Activated CD8-positive, alpha-beta memory T cell treated with anti-CD3 and anti-CD28 coated beads, Interleukin-2, amount 10 ng/mL, durations not matched to agents 7 days and 5 days (primary cell): ENCODE results near the gene CCND1. TPM values are rescaled to one million over a fixed set of nuclear protein-coding genes. Genes with fewer than 3 reads are reported as not detected.
A peak's percentile ranks its signal among the peaks of the same experiment; 100 is the strongest.

Experiments
- ATAC-seq: fragments of 150-1000 bp; cut with Tn5 transposase; one replicate; pipeline ENCODE4 v1.10.0; 2021; ENCODE audit warnings: moderate library complexity
- CTCF ChIA-PET: fragments of 350-600 bp; sonication (Branson Sonifier 250); formaldehyde crosslinking; loops from one replicate; lab custom pipeline; 2021; ENCODE audit warnings: antibody characterized with exemption; lab: Charles Lee
- DNase-seq: peaks from one replicate; pipeline ENCODE4 v3.0.0-alpha.2; 2020
- H3K27ac Mint-ChIP-seq: one replicate; pipeline ENCODE4 v1.8.0; 2021; ENCODE audit warnings: mild to moderate bottlenecking, mixed read lengths
- H3K27me3 Mint-ChIP-seq: one replicate; pipeline ENCODE4 v1.8.0; 2021; ENCODE audit warnings: mixed read lengths
- H3K36me3 Mint-ChIP-seq: one replicate; pipeline ENCODE4 v1.8.0; 2021; ENCODE audit warnings: mild to moderate bottlenecking, mixed read lengths
- H3K4me1 Mint-ChIP-seq: one replicate; pipeline ENCODE4 v1.8.0; 2021; ENCODE audit warnings: mixed read lengths
- H3K4me3 Mint-ChIP-seq: one replicate; pipeline ENCODE4 v1.8.0; 2021; ENCODE audit warnings: mild to moderate bottlenecking, moderate library complexity, mixed read lengths
- H3K9me3 Mint-ChIP-seq: one replicate; pipeline ENCODE4 v1.8.0; 2022; ENCODE audit warnings: low read depth, mixed read lengths
- total RNA-seq, 2 experiments: library from RNA; stranded (reverse); gene quantifications; one replicate each; pipeline ENCODE4 v1.2.3, GENCODE V29; 2021

Gene CCND1
- total RNA-seq, 2 experiments from 2014 or later, result 1.7 TPM; not detected in 1

DNA sequence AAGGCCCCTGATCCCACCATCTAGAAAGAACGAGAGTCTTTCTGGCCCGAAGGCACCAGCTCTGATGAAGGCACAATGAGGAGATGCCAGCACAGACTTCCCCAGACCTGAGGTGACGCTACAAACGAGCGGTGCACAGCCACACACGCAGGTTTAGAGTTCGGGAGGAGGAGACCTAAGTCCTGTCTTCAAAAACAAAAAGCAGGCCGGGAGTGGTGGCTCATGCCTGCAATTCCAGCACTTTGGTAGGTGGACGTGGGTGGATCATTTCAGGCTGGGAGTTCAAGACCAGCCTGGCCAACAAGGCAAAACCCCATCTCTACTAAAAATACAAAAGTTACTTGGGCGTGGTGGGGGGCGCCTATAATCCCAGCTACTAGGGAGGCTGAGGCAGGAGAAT is 24.7 kb downstream of the CCND1 start:
- CTCF ChIA-PET, result interaction anchor here (0.9 kb wide), 1 partner anchor 20 kb away, joined by 3 read pairs; no protein-coding TSS in a partner anchor
- Mint-ChIP-seq H3K4me3 (no peak overlapping the region), H3K4me1 (peaks cover 2% of the 10 kb centered on the region), H3K9me3 (no peaks in the 10 kb centered on the region), H3K36me3 (peaks cover 4% of the 10 kb centered on the region), H3K27ac (no peak overlapping the region), H3K27me3 (no peaks in the 10 kb centered on the region)
- DNase-seq, result no peak
- ATAC-seq, result no peak

DNA sequence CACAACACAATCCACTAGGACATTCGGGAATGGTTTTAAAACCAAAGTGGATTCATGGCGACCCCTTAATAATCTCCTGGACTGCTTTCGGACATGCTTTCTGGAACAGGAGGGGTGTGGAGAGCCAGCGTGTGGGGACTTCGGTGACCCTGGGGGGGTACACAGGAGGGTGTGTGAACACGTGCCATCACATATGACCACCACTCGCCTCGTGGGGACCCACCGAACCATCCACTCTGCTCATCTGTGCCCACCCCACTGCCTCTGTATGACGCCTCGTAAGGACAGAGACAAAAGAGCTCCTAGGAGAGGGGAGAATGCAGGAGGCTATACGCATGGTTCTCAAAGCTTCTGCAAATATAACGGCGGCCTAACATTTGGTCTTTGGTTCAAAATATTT is 25.3 kb downstream of the CCND1 start:
- DNase-seq (no peak), ATAC-seq (no peak)
- peaks cover 2% of the 10 kb centered on the region for H3K4me1 Mint-ChIP-seq
- H3K27ac Mint-ChIP-seq, result no peak overlapping the region
- no peaks in the 10 kb centered on the region for H3K27me3 Mint-ChIP-seq
- H3K36me3 Mint-ChIP-seq, result peaks cover 4% of the 10 kb centered on the region
- H3K9me3 Mint-ChIP-seq, result no peaks in the 10 kb centered on the region
- no peak overlapping the region for H3K4me3 Mint-ChIP-seq
- CTCF ChIA-PET, result no interaction called here

DNA sequence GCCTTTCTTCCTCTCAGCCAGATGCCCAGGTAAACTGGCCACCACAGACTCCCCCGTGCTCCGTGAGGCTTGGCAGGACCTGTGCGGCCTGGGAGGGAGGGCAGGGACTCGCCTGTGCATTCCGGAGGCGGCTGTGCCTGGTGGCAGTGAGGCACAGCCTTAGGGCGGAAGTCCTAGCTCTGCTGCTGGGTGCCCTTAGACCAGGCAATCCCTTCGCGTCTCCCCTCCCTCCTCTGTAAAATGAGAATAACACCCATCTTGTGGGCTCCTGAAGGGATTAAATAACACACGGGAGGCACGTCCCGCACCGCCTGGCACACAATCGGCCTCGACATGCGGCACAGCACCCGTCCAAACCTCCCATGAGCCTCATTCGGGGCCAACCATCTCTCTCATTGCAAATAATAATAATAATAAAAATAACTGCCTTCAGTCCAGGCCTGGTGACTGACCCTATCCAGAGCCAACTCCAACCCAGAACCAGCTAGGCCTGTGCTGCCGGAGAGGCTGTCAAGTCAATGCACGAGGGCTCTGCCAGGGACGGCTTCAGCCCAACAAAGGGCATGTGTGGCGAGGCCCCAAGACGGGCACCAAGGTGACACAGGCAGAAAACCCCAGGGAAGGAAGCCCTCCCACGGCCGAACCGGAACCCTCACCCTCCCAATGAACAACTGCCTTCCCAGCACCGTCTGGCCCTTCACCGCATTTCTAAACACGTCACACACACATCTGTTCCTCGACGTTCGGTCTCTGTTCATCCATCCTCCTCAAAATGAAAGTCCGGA is 26.0 kb downstream of the CCND1 start:
- Mint-ChIP-seq H3K27me3 (no peaks in the 10 kb centered on the region), H3K9me3 (no peaks in the 10 kb centered on the region), H3K27ac (no peak overlapping the region), H3K4me3 (no peak overlapping the region), H3K4me1 (peaks cover 2% of the 10 kb centered on the region), H3K36me3 (peaks cover 8% of the 10 kb centered on the region)
- DNase-seq (no peak), ATAC-seq (no peak)
- CTCF ChIA-PET, result no interaction called here

- Mint-ChIP-seq H3K4me3 (no peak overlapping the region), H3K9me3 (no peaks in the 10 kb centered on the region), H3K36me3 (peaks cover 8% of the 10 kb centered on the region), H3K27ac (no peak overlapping the region), H3K4me1 (peaks cover 9% of the 10 kb centered on the region), H3K27me3 (no peaks in the 10 kb centered on the region)
- DNase-seq (no peak), ATAC-seq (no peak)
- CTCF ChIA-PET, result no interaction called here
Observed at GRCh38 chr11:69667619-69668604, 27.0 kb downstream of the CCND1 start.

- H3K27me3 Mint-ChIP-seq, result no peaks in the 10 kb centered on the region
- no peak overlapping the region for H3K27ac Mint-ChIP-seq
- DNase-seq (no peak), ATAC-seq (no peak)
- peaks cover 8% of the 10 kb centered on the region for H3K36me3 Mint-ChIP-seq
- CTCF ChIA-PET, result interaction anchor here (0.7 to 3.6 kb wide), 8 partner anchors 9 to 580 kb away, joined by 3 to 25 read pairs (median 3); no protein-coding TSS in a partner anchor
- peaks cover 22% of the 10 kb centered on the region for H3K4me1 Mint-ChIP-seq
- H3K4me3 Mint-ChIP-seq, result no peak overlapping the region
- no peaks in the 10 kb centered on the region for H3K9me3 Mint-ChIP-seq
Observed at GRCh38 chr11:69669486-69669885, 28.5 kb downstream of the CCND1 start.

DNA sequence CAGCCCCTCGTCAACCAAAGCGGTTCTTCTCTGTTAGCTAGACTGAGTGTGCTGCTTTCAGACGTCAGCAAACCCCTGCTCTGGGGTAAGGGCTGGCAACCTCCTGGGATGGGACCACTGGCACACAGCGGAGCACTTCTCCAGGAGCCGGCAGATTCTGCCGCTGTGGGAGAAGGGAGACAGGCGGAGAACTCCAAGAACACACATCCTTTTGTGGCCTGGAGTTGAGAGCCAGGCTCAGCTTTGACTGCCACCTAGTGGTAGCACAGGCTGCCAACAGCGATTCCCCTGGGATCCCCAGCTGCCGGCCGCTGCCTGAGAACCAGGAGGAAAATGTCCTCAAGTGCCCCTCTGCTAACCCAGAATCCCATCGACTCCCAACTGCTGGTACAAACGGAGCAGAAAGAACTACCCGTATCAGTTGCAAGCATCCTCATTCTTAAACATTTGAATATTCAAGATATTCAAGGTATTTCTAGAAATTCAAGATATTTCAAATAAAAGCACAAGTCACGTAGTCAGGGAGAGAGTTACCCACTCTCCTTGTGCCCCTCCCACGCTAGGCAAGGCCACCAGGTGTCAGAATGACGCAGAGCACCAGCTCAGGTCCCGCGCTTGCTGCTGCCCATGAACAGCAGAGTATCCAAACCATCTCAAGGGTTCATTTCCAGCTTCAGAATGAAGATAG is 29.3 kb downstream of the CCND1 start:
- Mint-ChIP-seq H3K36me3 (peaks cover 8% of the 10 kb centered on the region), H3K4me1 (peaks cover 24% of the 10 kb centered on the region), H3K4me3 (no peak overlapping the region), H3K27me3 (peaks cover under 1% of the 10 kb centered on the region), H3K27ac (no peak overlapping the region), H3K9me3 (no peaks in the 10 kb centered on the region)
- CTCF ChIA-PET, result interaction anchor here (0.6 to 3.6 kb wide), 16 partner anchors 9 to 581 kb away, joined by 3 to 25 read pairs (median 4); no protein-coding TSS in a partner anchor
- DNase-seq, result peak; percentile 61
- ATAC-seq, result peak; percentile 12

GRCh38 chr11:69671734-69672465 is 30.9 kb downstream of the CCND1 start:
- Mint-ChIP-seq H3K4me1 (peaks cover 25% of the 10 kb centered on the region), H3K36me3 (peaks cover 8% of the 10 kb centered on the region), H3K27me3 (peaks cover 2% of the 10 kb centered on the region), H3K9me3 (no peaks in the 10 kb centered on the region), H3K4me3 (no peak overlapping the region), H3K27ac (no peak overlapping the region)
- DNase-seq, result no peak
- no peak for ATAC-seq
- CTCF ChIA-PET, result interaction anchor here (0.6 to 3.6 kb wide), 4 partner anchors 12 to 848 kb away, joined by 3 to 25 read pairs (median 8); no protein-coding TSS in a partner anchor

GRCh38 chr11:69674267-69674885 is 33.4 kb downstream of the CCND1 start:
- Mint-ChIP-seq H3K27ac (peak overlapping the region; percentile 79), H3K4me1 (peaks cover 25% of the 10 kb centered on the region), H3K36me3 (peaks cover 5% of the 10 kb centered on the region), H3K9me3 (no peaks in the 10 kb centered on the region), H3K27me3 (peaks cover 2% of the 10 kb centered on the region), H3K4me3 (peak overlapping the region; percentile 89)
- DNase-seq (no peak), ATAC-seq (no peak)
- CTCF ChIA-PET, result interaction anchor here (0.9 to 1.8 kb wide), 5 partner anchors 12 to 522 kb away, joined by 3 to 7 read pairs (median 3); no protein-coding TSS in a partner anchor

DNA sequence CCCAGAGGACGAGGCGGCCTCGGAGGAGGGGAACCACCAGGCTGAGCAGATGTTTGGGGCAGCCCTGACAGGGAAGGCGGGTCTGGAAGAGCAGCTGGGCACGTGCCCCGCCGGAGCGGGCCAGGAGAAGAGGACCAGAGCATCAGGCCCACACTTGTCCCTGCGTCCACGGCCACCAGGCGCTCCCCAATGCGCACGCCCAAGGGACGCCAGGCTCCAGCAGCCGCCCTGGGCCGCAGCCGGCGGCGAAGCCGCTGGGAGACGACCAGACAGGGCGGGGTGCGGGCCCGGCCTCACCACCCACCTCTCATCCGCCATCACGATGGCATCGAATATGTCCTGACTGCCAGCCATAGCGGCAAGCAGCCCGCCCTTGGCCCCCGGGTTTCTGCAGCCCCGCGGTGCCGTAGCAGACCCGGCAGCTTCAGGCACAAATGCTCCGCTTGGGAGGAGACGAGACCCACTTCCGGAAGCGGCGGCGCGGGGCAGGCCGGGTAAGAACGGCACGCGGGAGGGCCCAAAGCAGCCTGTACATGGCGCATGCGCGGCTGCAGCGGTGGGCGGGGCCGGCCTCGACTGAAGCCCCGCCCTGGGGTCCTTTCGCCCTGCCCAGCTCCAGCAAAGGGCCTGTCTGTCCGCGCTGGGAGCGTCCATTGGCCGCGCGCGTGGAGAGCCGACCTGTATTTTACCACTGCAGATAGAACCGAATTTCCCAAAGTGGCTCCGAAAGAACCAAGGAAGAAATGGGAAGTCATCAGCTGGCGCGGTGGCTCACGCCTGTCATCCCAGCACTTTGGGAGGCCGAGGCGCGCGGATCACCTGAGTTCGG is 34.1 kb downstream of the CCND1 start, which contains the start of gene LTO1:
LTO1 (minus strand) TSS at position 468 of the 829 bp plus-strand sequence; CDS start at position 354, 114 bp downstream.
- CTCF ChIA-PET, result interaction anchor here (0.6 to 1.8 kb wide), 8 partner anchors 11 to 528 kb away, joined by 3 to 7 read pairs (median 3); partner anchors contain the start of gene FADD
- H3K4me1 Mint-ChIP-seq, result peaks cover 25% of the 10 kb centered on the region
- H3K36me3 Mint-ChIP-seq, result peaks cover 5% of the 10 kb centered on the region
- peak within 1 kb of the TSS; percentile 89 for H3K4me3 Mint-ChIP-seq
- no peaks in the 10 kb centered on the region for H3K9me3 Mint-ChIP-seq
- peak within 1 kb of the TSS; percentile 84 for H3K27ac Mint-ChIP-seq
- peaks cover 2% of the 10 kb centered on the region for H3K27me3 Mint-ChIP-seq
- ATAC-seq (peak; percentile 96), DNase-seq (peak; percentile 95)

DNA sequence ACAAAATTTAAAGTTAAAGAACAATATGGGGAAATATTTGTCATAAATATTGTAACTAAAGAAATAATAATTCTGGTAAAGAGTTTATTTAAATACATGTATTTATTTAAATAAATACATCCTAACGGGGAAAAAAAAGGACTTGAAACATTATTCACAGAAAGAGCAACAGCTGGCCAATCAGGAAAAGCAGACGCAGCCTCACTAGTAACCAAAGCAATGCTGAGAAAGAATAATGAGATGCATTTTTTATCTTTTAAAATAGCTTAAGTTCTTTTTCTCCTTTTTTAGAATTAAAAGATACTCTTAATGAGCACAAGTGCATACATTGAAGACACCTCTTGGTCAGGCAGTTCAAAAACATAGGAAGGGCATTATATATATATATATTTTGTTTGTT is 36.8 kb downstream of the CCND1 start:
- no peak for DNase-seq
- Mint-ChIP-seq H3K9me3 (no peaks in the 10 kb centered on the region), H3K27me3 (peaks cover 5% of the 10 kb centered on the region), H3K4me1 (peaks cover 16% of the 10 kb centered on the region), H3K36me3 (no peaks in the 10 kb centered on the region), H3K27ac (no peak overlapping the region), H3K4me3 (no peak overlapping the region)
- CTCF ChIA-PET, result no interaction called here
- ATAC-seq, result no peak

- CTCF ChIA-PET, result no interaction called here
- Mint-ChIP-seq H3K27ac (no peak overlapping the region), H3K36me3 (no peaks in the 10 kb centered on the region), H3K9me3 (no peaks in the 10 kb centered on the region), H3K27me3 (peaks cover 5% of the 10 kb centered on the region), H3K4me3 (no peak overlapping the region), H3K4me1 (peaks cover 3% of the 10 kb centered on the region)
- DNase-seq, result no peak
- ATAC-seq, result no peak
Observed at GRCh38 chr11:69680688-69681087, 39.7 kb downstream of the CCND1 start.
